G401.6 (cell line): ENCODE measurements around the gene RNF166.

Source experiments
- FAIRE-seq: peaks from 2 replicates; lab custom pipeline; 2012; peaks lifted over from hg19 to GRCh38; lab: Jason Lieb, UNC

RNF166 gene

DNA sequence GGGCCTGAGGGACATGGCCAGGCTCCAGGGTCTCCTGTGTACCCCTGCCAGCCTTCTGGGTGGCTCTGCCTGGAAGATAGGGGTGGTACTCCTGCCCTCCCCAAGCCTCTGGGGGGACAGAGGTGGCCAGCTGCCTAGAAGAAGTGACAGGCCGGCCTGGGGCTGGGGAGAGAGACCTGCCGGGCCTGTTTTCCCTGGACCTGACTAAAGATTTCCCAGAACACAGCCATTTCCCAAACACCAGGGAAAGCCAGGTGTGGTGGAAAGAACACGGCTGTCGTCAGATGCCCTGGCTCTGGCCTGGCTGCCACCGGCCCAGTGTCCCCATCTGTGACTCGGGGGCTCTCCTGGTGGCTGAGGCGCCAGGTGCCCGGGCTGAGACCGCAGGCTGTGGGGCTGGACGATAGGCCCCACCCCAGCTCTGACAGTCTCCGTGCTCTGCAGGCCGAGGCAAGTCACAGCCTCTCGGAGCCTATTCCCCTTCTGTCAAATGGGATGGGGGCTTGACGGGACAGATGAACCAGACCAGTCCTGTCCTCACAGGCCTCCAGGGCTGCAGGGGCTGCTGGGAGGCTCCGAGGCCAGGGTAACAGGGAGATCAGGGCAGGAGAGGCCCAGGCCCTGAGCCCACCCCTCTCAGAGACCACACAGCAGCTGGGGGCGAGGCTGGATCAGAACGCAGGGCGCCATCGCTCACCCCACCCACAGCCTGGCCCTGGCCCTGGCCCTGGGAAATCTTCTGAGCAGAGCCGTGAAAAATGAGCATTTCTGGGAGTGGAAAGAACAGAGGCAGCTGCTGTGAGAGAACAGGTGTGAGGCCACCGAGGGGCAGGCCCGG lies 33.1 kb upstream of the RNF166 start:
- no peak for FAIRE-seq

DNA sequence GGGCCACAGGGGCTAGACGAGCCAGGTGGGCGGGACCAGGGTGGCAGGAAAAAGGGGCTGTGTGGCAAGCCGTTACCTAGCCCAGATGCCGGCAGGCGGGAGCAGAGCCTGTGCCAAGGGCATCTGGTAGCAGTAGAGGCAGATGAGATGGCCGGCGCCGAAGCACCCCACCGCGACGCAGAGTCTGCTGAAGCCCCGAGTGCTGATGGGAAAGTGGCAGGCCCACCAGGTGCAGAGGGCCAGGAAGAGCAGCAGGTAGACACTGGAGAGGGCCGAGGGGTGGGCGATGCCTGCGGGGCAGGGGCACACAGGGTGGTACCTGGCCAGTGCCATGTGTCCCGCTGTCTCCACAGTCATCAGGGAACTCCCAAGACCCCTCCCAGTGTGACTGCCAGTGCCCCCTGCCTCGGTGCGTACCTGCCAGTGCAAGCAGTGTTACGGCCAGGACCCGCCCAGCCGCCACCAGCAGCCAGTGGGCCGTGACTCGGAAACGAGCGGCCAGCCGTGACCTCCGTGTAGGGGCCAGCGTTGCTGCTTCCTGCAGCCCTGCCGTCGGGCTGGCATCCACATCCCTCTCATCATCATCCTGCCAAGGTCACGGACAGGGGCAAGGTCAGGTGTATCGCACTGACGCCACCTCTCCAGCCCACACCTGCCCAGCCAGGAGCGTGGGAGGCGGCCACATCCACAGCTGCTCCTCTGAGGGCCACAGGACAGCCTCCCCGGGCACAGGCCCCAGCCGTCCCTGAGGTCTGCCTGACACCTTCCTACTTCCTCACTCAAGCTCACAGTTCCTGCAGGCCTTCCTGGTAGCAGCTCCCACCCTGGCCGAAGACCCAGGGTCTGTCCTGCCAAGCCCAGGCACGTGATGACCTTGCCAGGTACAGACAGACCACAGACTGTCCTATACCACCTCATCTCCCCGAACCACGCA lies 32.2 kb upstream of the RNF166 start:
- no peak for FAIRE-seq

DNA sequence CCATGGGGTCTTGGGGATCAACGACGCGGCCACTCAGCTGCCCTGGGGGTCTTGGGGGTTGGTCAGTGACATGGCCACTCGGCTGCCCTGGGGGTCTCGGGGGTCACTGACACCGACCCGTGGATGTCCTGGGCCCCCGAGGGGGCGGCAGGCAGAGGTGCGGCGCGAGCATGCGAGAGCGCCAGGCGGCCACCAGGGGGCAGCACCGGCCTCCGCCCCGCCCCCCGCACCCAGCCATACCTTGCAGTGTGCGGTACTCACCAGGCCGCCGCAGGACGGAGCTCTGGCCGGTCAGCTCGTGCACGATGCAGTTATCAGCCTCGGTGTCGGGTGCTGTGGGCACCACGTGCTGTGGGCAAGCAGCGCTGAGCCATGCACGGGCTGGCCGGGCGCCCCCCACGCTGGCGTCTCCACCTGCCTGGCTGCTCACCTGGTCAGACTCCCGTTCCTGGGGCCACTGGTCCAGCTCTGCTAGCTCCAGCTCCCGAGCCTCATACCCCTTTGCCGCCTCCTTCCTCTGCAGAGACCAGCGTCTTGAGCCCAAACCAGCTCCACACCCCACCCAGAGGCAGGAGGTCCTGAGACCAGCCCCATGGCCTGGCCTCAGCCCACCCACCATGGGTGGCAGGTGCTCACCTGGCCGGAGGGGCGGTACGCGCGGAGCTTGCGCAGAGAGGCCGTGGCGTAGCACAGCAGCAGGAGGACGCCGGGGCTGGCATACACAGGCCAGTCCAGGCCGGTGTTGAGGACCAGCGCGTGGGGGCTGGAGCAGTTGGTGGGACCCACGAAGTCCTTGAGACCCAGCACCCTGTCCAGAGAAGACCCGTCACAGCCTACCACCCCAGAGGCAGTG lies 31.3 kb upstream of the RNF166 start:
- FAIRE-seq, result no peak

DNA sequence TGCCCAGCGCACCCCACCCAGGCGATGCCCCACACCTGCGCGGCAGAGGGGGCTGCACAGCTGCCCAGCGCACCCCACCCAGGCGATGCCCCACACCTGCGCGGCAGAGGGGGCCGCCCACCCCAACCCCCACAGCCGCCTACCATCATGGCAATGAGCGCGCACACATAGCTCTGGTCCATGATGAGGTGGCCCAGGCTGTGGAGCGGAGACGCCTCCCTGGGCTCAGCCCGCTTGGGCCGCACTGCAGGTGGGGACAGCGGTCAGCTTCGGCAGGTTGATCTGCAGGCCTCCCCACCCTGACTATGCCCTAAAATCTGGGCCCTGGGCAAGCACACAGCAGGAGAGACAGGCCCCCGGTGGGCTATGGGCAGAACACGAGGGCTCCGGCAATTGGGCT lies 30.3 kb upstream of the RNF166 start:
- no peak for FAIRE-seq

DNA sequence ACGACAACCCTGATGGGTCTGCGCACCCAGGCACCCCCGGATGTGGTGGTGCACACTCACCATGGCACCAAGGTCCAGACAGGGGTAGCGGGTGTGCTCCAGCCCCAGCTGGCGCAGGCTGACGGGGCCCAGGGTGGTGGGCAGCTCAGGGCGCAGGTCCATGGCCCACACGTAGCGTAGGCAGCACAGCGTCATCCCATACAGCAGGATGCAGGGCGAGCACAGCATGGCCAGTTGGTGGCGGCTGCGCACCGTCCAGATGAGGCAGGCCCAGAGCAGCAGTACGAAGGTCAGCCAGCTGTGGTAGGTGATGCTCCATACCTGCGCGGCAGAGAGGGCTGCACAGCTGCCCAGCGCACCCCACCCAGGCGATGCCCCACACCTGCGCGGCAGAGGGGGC lies 29.9 kb upstream of the RNF166 start:
- no peak for FAIRE-seq

DNA sequence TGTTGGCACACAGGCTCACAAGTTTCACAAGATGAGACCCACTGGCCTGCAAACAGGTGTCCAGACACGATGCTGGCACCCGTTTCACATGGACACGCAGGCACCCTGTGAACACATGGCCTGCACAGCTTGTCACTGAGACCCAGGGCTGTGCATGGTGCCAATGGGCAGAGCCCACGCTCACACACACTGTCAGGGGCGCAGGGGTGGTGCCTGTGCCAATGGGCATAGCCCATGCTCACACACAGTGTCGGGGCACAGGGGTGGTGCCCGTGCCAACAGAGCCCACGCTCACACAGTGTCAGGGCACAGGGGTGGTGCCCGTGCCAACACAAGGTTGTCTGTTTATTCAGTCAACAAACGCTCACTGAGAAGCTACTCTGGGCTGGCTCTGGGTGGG lies 29.4 kb upstream of the RNF166 start:
- FAIRE-seq, result no peak

DNA sequence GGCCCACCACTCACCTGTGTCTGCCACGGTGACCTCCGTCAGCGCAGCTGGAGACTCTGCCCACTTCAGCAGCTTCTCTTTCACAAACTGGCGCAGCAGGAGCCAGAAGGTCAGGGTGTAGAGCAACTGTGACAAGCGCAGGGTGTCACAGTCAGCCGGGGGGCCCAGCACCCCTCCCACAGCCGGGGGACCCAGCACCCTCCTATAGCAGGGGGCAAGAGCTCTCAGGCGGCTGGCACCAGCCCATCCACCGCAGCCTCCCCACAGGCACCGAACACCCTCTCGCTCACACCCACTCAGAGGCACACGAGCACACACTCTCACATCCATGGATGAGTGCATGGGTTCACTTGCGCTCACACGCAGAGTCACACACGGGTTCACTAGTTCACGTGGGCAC lies 28.9 kb upstream of the RNF166 start:
- no peak for FAIRE-seq

DNA sequence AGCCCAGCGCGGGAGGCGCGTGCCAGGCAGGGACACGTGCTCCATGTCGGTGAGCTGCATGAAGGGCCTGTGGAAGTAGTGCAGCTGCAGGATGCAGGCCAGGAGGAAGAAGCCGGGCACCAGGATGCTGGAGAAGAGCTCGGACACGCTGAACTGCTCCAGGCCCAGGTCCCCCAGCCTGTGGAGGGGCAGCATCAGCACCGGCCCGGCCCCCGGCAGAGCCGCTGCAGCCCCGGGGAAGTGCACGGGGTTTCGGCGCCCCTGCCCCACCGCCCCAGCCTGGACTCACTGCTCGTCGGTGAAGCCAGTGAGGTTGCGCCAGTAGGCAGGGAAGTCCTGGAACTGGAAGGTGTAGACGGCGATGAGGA lies 28.1 kb upstream of the RNF166 start:
- FAIRE-seq, result no peak

DNA sequence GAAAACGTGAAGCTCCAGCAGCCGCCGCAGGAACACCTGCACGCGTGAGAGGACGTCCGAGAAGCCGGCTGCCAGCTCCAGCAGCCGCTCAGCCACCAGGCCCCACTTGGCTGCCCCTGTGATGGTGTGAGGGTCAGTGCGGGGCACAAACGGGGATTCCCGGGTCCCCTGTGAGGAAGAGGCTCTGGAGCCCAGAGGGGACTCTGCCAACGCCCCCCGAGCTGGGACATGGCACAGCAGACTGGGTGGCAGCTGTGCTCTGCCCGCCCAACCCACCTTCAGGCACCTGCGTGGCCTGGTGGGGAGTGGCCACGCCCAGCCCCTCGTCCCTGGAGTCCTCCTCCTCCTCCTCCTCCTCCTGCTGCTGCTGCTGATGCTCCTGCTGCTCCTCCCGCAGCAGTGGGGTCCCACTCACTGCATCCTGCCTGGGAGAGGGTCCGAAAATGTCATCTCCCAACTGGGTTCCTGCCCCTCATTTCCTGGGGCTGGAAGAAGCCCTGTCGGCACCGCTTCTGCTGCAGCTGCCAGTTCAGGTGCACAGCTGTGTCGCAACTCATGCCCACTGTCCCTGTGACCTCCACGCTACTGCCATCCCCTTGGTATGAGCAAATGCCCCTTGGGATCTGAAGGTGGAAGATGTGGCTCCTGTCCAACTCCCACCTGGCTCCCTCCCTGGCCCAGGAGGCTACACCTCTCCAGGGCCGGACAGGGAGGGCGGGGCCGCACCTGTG lies 27.6 kb upstream of the RNF166 start:
- FAIRE-seq, result no peak

DNA sequence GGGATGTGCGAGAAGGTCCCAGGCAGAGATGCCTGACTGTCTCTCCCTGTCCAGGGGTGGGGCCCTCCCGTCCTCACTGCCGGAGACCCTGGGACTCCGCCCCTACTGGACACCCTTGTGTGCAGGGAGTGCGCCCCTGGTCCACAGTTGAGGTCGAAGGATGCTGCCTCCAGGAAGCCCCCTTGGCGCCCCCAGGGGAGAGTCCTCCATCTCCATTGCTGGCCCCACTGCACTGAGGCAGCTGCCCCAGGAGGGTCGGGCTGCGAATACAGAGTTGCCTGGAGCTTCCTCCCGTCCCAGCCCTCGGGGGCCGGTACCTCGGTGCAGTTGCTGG lies 26.7 kb upstream of the RNF166 start:
- no peak for FAIRE-seq

DNA sequence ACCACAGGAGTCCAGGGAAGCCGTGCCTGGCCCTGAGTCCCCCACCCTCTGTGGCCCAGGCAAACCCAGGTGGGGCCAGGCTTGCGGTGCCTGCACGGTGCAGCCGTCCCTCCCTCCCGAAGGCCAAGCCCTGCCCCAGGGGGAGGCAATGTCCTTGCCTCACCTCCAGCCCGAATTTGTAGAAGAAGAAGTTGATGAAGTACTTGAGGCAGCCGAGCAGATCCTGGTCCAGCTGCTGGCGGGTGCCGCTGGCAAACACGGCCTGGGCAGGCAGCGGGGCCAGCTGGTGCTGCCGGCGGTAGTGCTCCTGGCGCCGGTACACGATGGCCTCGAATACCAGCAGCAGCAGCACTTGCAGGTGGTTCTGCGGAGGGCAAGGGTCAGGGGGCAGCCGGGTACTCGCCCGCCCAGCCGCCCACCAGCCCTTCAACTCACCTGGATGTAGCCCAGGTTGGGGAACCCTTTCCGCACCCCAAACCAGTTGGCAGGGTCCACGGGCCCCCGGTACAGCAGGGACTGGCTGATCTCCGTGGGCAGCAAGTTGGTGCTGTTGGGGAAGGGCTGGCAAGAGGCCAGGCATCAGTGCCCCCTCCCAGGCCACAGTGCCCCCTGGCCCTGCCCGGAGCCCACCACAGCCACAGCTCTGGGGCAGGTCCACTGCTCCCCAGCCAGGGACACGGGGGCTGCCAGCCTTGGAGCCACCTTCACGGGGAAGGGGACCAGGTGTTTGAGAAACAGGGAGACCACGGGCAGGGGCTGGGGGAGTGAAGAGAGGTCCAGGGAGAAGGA lies 26.2 kb upstream of the RNF166 start:
- no peak for FAIRE-seq

DNA sequence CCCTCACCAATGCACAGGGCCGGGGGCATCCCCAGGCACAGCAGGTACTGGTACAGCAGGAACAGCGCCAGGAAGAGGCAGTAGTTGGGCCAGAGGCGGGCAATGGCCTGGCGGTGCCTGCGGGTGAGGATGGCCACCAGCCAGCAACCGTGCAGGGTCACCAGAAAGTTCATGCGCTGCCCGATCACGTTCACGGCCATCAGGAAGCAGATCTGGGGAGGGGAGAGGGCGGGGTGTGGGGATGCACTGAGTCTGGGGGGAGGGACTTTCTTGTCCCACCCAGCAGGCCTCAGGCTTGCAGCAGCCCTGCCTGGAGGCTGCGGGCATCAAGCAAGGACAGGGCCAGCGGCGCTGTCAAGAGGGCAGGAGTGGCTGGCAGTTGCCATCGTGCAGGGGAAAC lies 25.5 kb upstream of the RNF166 start:
- FAIRE-seq, result no peak

DNA sequence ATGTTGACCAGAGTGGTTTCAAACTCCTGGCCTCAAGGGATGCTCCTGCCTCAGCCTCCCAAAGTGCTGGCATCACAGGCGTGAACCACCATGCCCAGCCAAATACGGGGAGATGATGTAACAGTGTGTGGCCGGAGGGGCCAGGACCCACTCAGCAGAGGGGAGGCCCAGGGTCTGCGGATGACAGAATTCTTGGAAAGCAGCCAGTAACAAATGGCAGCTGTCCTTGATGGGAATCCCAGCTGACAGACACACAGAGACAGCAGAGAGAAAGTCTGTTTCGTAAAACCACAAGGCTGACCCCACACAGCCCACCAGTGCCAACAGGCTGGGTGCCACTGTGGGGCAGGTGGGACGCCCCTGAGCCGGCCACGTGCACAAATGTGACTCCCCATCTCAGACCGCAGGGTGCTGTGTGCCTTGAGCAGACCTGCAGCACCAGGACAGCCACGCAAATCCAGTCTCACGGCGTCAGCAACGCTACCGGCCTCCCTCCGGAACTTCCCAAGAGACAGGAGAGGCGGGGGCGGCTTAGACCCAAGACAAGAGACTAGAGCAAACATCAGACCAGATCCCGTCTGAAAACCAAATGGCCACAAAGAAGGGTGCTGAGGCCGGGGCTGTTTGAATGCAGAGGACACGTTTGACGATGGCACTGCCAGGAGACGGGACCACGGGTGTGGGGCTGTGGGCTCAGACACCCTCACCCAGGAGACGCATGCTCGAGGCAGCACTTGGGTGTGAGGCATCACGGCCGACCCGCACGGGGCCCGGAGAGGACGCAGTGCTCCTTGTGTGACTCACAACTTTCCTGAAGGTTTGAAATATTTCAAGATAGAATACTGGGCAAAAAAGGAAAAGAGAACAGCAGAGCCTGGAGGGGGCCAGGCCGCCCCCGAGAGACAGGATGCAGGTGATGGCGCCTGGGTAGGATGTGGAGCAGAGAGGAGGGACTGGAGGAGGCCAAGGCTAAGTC lies 24.7 kb upstream of the RNF166 start:
- FAIRE-seq, result no peak

DNA sequence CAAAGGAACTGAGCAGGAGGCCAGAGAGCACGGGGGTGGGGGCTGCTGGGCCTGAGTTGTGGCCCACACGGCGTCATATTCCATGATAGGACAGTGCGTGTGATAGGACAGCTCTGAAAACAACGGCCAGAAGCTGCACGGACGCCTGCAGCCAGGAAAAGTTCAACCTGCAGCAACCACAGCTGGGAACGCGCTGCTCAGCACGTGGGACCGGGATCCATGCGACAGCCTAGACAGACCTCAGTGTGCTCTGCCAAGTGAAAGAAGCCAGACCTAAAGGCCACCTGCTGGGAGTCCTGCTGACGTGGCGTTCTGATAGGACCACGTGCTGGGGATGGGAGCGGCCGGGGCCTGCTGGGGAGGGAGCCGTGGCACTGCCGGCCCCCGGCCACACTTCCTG lies 21.7 kb upstream of the RNF166 start:
- no peak for FAIRE-seq

DNA sequence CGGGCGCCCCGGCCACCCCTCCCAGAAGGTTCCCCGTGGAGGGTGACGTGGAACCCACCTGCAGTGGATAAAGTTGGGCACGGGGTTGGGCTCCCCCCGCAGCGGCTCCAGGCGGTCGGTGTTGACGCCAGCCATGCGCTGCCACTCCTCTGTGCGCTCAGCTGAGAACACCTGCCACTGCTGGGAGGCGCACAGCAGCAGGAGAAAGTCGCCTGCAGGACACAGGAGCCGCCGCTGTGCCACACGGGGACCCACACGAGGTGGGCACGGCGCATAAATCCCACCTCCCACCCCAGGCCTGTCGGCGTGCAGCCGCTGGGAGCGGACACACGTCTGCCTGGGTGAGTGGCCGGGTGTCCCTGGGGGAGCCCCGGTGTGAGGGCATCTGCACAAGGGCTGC lies 20.8 kb upstream of the RNF166 start:
- no peak for FAIRE-seq

DNA sequence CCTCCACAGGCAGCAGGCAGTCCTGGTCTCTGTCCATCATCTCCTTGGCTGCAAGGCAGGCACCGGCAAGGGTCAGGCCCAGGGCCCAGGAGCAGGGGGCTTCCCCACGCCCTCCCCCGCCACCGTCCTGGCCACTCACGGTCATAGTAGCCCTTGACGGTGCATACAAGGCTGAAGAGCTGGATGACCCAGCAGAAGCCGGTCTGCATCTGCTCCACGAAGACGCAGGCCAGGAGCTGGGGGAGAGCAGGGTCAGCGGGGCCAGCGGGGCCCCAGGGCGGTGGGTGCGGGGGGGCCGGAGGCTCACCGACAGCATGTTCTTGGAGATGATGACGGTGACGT lies 20.2 kb upstream of the RNF166 start:
- FAIRE-seq, result no peak

DNA sequence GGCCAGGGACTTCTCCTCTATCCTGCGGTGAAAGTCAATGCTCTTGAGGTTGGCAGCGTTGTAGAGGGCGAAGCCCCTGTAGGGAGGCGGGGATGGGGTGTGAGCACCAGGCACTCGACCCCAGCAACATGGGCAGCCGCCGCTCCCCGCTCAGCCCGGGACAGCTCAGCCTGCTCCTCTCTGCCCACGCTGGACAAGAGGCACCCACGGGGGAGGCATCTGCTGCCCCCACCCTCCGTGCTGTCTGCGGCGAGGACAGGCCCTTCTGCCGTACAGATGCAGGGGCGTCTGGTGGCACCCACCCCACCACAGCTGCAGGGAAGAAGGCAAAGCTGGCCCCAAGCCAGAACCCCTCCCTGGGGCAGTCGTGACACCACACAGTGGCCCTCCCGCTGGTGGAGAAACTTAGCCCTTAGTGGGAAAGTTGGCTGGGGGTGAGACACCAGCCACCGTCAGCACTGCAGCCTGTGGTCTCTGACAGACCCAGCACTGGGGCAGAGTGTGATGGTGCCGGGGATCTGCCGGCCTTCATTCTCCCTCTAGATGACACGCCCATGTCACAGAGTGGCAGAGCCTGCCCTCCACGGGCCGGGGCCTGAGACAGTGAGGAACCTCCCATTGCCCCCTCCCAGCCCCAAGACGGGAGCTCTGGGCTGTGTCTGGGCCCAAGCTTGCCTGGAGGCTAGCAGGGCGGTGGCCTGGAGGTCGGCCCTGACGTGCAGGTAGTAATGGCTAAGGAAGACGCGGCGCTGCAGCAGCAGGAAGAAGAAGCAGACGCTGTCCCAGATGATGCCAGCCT lies 19.6 kb upstream of the RNF166 start:
- no peak for FAIRE-seq

DNA sequence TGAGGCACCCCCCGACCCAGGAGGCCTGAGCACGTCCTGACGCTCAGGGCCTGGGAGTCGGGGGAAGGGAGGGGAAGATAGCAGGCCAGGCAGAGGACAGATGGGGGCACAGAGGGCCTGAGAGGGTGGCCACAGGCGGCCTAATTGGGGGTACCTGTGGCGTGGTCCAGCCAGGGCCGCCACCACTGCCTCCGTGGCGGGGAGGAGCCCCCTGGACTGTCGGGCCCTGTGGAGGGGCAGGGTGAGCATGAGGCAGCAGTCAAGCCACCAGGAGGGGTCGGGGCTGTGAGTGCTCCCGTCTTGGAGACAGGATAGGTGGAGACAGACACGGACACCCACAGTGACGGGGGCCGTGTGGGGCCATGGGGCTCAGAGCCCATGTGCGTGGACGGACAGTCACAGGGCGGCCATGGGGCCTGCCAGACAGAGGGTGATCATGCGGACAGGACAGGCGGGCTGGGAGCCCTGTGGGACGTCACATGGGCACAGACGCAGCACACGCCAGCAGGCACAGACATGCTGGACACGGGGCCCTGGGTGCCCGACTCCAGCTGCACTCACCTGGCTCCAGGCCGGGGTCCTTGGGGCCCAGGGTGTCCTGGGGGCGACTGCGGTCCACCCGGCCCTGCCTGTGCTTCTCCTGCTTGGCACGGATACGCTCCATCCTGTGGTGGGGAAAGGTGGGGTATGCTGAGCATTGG lies 18.8 kb upstream of the RNF166 start:
- FAIRE-seq, result no peak

DNA sequence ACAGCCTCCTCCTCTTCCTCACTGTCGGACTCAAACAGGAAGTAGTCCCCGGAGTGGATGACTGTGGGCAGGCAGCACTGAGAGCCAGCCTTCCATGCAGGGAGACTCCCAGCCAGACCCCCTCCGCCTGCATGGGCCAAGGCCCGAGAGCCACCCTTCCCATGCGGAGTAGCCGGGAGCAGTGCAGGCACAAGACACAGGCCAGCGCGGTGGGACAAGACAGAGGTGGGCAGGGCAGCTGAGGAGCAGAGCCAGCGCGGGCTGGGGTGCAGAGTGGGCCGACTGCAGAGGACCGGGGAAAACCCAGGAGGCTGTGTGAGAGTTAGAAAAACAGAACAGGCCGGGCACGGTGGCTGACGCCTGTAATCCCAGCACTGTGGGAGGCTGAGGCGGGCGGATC lies 17.7 kb upstream of the RNF166 start:
- no peak for FAIRE-seq
